Measurements from ENCODE around the gene PPM1H. TPM values are rescaled to one million over a fixed set of nuclear protein-coding genes. Genes with fewer than 3 reads are reported as not detected.

The PPM1H gene
- total and polyA plus RNA-seq, 2 donors (not counting 1 experiment from before 2014, with no cell fraction given) = 0.01 TPM; not detected in 1

DNA sequence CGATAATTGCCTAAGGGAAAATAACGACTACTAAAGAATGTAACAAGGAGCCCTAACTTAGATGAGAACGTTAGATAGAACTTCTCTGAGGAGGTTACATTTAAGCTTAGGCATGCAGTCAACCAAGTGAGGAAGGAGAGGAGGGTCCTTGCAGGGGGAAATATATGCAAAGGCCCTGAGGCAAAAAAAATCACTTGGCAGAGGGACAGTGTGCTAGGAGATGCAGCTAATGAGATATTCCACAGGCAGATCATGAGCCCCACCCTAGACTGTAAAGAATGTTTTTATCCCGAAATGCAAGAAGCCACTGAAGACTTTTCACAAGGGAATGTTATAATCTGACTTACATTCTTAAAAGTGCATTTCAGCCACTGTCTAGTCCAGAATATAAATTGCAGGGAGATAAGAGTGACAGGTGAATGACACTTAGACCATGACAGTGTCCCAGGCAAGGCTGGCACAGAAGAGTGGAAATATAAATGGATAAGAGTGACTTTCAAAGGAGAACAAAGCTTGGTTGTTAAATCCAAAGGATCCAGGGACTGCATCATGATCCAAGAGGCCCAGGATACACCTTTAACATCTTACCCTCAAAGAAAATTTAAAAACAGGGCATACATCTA, 61.0 kb downstream of the PPM1H start:
- no peak overlapping the region for H3K27ac ChIP-seq (ENCODE audit: low read length in 2 of 2)
- peaks cover 0 to 5% (median 0%) of the 10 kb centered on the region in 3 donors for H3K9me3 ChIP-seq (ENCODE audit: control extremely low read depth in 1 of 3, control insufficient read depth in 2 of 3, insufficient read depth in 1 of 3, low read length in 2 of 3)
- Mint-ChIP-seq H3K27me3 (peaks cover 12% of the 10 kb centered on the region), H3K4me1 (no peaks in the 10 kb centered on the region), H3K9me3 (ENCODE audit: insufficient read depth) (peaks cover 3% of the 10 kb centered on the region), H3K27ac (no peak overlapping the region), H3K4me3 (no peak overlapping the region)
- DNase-seq = no peak
- H3K27me3 ChIP-seq (replicated peaks in 1 of 4; ENCODE audit: control extremely low read depth in 1 of 4, control insufficient read depth in 3 of 4, insufficient read depth in 4 of 4, low read length in 3 of 4) = no peaks in the 10 kb centered on the region
- WGBS (ENCODE audit: insufficient coverage) = 100% methylated on average over 3 of the region's 4 CpGs
- H4K20me1 ChIP-seq (ENCODE audit: control insufficient read depth, insufficient read depth, low read length, poor library complexity, severe bottlenecking) = no peaks in the 10 kb centered on the region
- no peak overlapping the region for H2AFZ ChIP-seq (ENCODE audit: insufficient read depth, low read depth, low read length, poor library complexity, severe bottlenecking)
- no peak overlapping the region for H3K4me3 ChIP-seq (ENCODE audit: control extremely low read depth in 1 of 5, extremely low read depth in 1 of 5, insufficient read depth in 1 of 5, low read depth in 2 of 5, low read length in 4 of 5)
- TF ChIP-seq, protein P1, sequence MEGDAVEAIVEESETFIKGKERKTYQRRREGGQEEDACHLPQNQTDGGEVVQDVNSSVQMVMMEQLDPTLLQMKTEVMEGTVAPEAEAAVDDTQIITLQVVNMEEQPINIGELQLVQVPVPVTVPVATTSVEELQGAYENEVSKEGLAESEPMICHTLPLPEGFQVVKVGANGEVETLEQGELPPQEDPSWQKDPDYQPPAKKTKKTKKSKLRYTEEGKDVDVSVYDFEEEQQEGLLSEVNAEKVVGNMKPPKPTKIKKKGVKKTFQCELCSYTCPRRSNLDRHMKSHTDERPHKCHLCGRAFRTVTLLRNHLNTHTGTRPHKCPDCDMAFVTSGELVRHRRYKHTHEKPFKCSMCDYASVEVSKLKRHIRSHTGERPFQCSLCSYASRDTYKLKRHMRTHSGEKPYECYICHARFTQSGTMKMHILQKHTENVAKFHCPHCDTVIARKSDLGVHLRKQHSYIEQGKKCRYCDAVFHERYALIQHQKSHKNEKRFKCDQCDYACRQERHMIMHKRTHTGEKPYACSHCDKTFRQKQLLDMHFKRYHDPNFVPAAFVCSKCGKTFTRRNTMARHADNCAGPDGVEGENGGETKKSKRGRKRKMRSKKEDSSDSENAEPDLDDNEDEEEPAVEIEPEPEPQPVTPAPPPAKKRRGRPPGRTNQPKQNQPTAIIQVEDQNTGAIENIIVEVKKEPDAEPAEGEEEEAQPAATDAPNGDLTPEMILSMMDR (IDR thresholded peaks at IDR 0.05) = no peak
- TF ChIP-seq EZH2 (IDR thresholded peaks at IDR 0.05; ENCODE audit: borderline replicate concordance, insufficient read depth, low read depth, low read length, poor library complexity, severe bottlenecking) = no peak
- intact Hi-C loops (cut with micrococcal nuclease) = no loop called here
- ATAC-seq (ENCODE audit: low read depth) = no peak
- ChIA-PET POLR2A (no interaction called here), CTCF (no interaction called here)
- no peak overlapping the region for H3K4me2 ChIP-seq (replicated peaks; ENCODE audit: low read depth, low read length, poor library complexity, severe bottlenecking)
- no peaks in the 10 kb centered on the region for H3K4me1 ChIP-seq (ENCODE audit: control insufficient read depth in 2 of 2, insufficient read depth in 2 of 2, low read length in 2 of 2)
- no peak overlapping the region for H3K9ac ChIP-seq (ENCODE audit: low read length)
- H3K36me3 ChIP-seq (replicated peaks in 1 of 2; ENCODE audit: control extremely low read depth in 1 of 2, control insufficient read depth in 1 of 2, extremely low read depth in 1 of 2, insufficient read depth in 2 of 2, low read length in 1 of 2) = no peaks in the 10 kb centered on the region
- no peaks in the 10 kb centered on the region for H3K79me2 ChIP-seq (ENCODE audit: control insufficient read depth, insufficient read depth, low read length)

DNA sequence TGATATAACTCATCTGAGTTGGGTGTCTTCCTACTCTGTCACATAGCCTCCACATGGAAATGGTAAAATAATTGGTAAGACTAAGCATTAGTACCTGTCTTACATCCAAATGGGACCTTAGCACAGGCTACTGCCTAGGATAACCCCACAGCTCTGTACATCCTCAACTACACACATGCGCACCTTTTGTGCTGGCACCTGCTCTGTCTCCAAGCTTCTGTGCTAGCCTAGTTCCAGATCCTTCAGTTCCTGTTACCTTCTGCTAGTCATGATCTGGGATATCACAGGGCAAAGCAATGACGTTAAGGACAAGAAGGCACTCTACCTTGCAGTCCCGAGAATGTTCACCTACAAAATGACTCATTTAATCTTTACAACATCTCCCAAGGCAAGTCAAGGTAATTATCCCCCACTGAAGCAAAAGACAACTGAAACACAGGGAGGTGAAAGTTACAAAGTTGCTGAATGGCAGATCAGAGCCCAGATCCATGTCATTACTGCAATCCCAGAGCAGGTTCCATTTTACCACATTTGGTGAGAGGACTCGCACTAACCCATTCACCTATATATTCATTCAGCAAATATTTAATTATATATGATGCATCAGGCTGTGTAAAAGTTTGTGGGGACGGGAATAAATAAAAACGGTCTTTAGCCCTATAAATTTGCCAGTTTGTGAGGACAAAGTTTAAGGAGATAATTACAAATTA, 61.7 kb downstream of the PPM1H start:
- Histone ChIP-seq H3K79me2 (ENCODE audit: control insufficient read depth, insufficient read depth, low read length) (no peaks in the 10 kb centered on the region), H2AFZ (ENCODE audit: insufficient read depth, low read depth, low read length, poor library complexity, severe bottlenecking) (no peak overlapping the region), H3K27me3 (replicated peaks in 1 of 4; ENCODE audit: control extremely low read depth in 1 of 4, control insufficient read depth in 3 of 4, insufficient read depth in 4 of 4, low read length in 3 of 4) (no peaks in the 10 kb centered on the region), H3K9ac (ENCODE audit: low read length) (no peak overlapping the region), H3K36me3 (replicated peaks in 1 of 2; ENCODE audit: control extremely low read depth in 1 of 2, control insufficient read depth in 1 of 2, extremely low read depth in 1 of 2, insufficient read depth in 2 of 2, low read length in 1 of 2) (no peaks in the 10 kb centered on the region), H3K4me2 (replicated peaks; ENCODE audit: low read depth, low read length, poor library complexity, severe bottlenecking) (no peak overlapping the region), H4K20me1 (ENCODE audit: control insufficient read depth, insufficient read depth, low read length, poor library complexity, severe bottlenecking) (no peaks in the 10 kb centered on the region), H3K4me3 (ENCODE audit: control extremely low read depth in 1 of 5, extremely low read depth in 1 of 5, insufficient read depth in 1 of 5, low read depth in 2 of 5, low read length in 4 of 5) (no peak overlapping the region), H3K9me3 (ENCODE audit: control extremely low read depth in 1 of 3, control insufficient read depth in 2 of 3, insufficient read depth in 1 of 3, low read length in 2 of 3) (no peaks in the 10 kb centered on the region), H3K4me1 (ENCODE audit: control insufficient read depth in 2 of 2, insufficient read depth in 2 of 2, low read length in 2 of 2) (no peaks in the 10 kb centered on the region), H3K27ac (ENCODE audit: low read length in 2 of 2) (no peak overlapping the region)
- no peak overlapping the region for H3K27ac Mint-ChIP-seq
- 96% methylated on average over 3 of the region's 6 CpGs for WGBS (ENCODE audit: insufficient coverage)
- TF ChIP-seq, protein P1 (IDR thresholded peaks at IDR 0.05) = no peak
- no peak for TF ChIP-seq EZH2 (IDR thresholded peaks at IDR 0.05; ENCODE audit: borderline replicate concordance, insufficient read depth, low read depth, low read length, poor library complexity, severe bottlenecking)
- no peak for DNase-seq
- ChIA-PET CTCF (no interaction called here), POLR2A (no interaction called here)
- H3K27me3 Mint-ChIP-seq = peaks cover 12% of the 10 kb centered on the region
- H3K4me1 Mint-ChIP-seq = no peaks in the 10 kb centered on the region
- H3K4me3 Mint-ChIP-seq = no peak overlapping the region
- H3K9me3 Mint-ChIP-seq (ENCODE audit: insufficient read depth) = peaks cover 3% of the 10 kb centered on the region
- ATAC-seq (ENCODE audit: low read depth) = no peak
- intact Hi-C loops (cut with micrococcal nuclease) = no loop called here

Data from B cell (primary cell).